Liver (tissue), 9 donors: ENCODE data around the gene ABCA6. TPM values are rescaled to one million over a fixed set of nuclear protein-coding genes. Genes with fewer than 3 reads are reported as not detected.

Experiments
- DNase-seq: peaks from one replicate; pipeline ENCODE4 v3.0.0-alpha.2; 2017; ENCODE audit warnings: low spot score
- H3K27ac ChIP-seq, 2 donors: one replicate each; pipeline ENCODE4 v1.7.0; 2013; ENCODE audit warnings: inconsistent platforms in 2 of 2, low read length in 2 of 2, control low read depth in 1 of 2, low read depth in 1 of 2, mild to moderate bottlenecking in 1 of 2
- H3K27me3 ChIP-seq, 4 donors: one replicate each; pipeline versions ENCODE4 v1.6.1 to v1.7.0; 2013; ENCODE audit warnings: low read length in 3 of 4, inconsistent platforms in 1 of 4, mild to moderate bottlenecking in 1 of 4, moderate library complexity in 1 of 4; ENCODE audit not compliant: control insufficient read depth in 4 of 4, insufficient read depth in 4 of 4
- H3K36me3 ChIP-seq, 4 donors: one replicate each; pipeline versions ENCODE4 v1.6.1 to v1.7.0; 2013; ENCODE audit warnings: low read length in 3 of 4, mild to moderate bottlenecking in 3 of 4, low read depth in 1 of 4, moderate library complexity in 1 of 4; ENCODE audit not compliant: control insufficient read depth in 4 of 4, insufficient read depth in 3 of 4
- H3K4me1 ChIP-seq, 4 donors: one replicate each; pipeline versions ENCODE4 v1.6.1 to v1.7.0; 2013; ENCODE audit warnings: low read length in 3 of 4, mild to moderate bottlenecking in 3 of 4, moderate library complexity in 1 of 4; ENCODE audit not compliant: control insufficient read depth in 4 of 4, insufficient read depth in 4 of 4
- H3K4me3 ChIP-seq, 3 donors: one replicate each; pipeline versions ENCODE4 v1.6.1 to v1.7.0; 2013; ENCODE audit warnings: low read length in 3 of 3, control low read depth in 1 of 3, low read depth in 1 of 3, mild to moderate bottlenecking in 1 of 3
- H3K9ac ChIP-seq, 2 donors: one replicate each; pipeline ENCODE4 v1.7.0; 2013; ENCODE audit warnings: low read length in 2 of 2, mild to moderate bottlenecking in 2 of 2, moderate library complexity in 2 of 2, control low read depth in 1 of 2, low read depth in 1 of 2
- H3K9me3 ChIP-seq, 4 donors: one replicate each; pipeline versions ENCODE4 v1.6.1 to v1.7.0; 2013; ENCODE audit warnings: low read length in 3 of 4; ENCODE audit not compliant: control insufficient read depth in 4 of 4
- EGR1 ChIP-seq, 2 donors: IDR thresholded peaks; 2 replicates each; pipeline ENCODE4 v1.6.1; 2016 to 2018; ENCODE audit warnings: antibody characterized with exemption in 2 of 2, low read depth in 2 of 2
- FOXA1 ChIP-seq: IDR thresholded peaks from 2 replicates; pipeline ENCODE4 v1.6.1; 2016; ENCODE audit warnings: antibody characterized with exemption
- FOXA2 ChIP-seq: IDR thresholded peaks from 2 replicates; pipeline ENCODE4 v1.6.1; 2016; ENCODE audit warnings: antibody characterized with exemption
- GABPA ChIP-seq, 2 donors: IDR thresholded peaks in 1 of 2; conservative IDR thresholded peaks in 1 of 2; 2 replicates each; pipeline ENCODE4 v1.6.1; 2016; ENCODE audit warnings: antibody characterized with exemption in 2 of 2, mild to moderate bottlenecking in 1 of 2, moderate library complexity in 1 of 2
- HNF4A ChIP-seq, 2 donors: conservative IDR thresholded peaks; 2 replicates each; pipeline ENCODE4 v1.6.1; 2016; ENCODE audit warnings: antibody characterized with exemption in 2 of 2, mild to moderate bottlenecking in 2 of 2
- HNF4G ChIP-seq: IDR thresholded peaks from 2 replicates; pipeline ENCODE4 v1.6.1; 2016; ENCODE audit warnings: antibody characterized with exemption
- NR2F2 ChIP-seq: IDR thresholded peaks from 2 replicates; pipeline ENCODE4 v1.6.1; 2016; ENCODE audit warnings: antibody characterized with exemption
- RAD21 ChIP-seq, 2 donors: IDR thresholded peaks; 2 replicates each; pipeline ENCODE4 v1.6.1; 2016; ENCODE audit warnings: antibody characterized with exemption in 2 of 2, mild to moderate bottlenecking in 2 of 2
- RXRA ChIP-seq, 2 donors: IDR thresholded peaks; 2 replicates each; pipeline ENCODE4 v1.6.1; 2017 to 2018; ENCODE audit warnings: antibody characterized with exemption in 2 of 2, mild to moderate bottlenecking in 1 of 2
- SP1 ChIP-seq: IDR thresholded peaks from 2 replicates; pipeline ENCODE4 v1.6.1; 2018; ENCODE audit warnings: antibody characterized with exemption, mild to moderate bottlenecking
- TAF1 ChIP-seq: conservative IDR thresholded peaks from 2 replicates; pipeline ENCODE4 v1.6.1; 2016; ENCODE audit warnings: antibody characterized with exemption, mild to moderate bottlenecking
- YY1 ChIP-seq: IDR thresholded peaks from 2 replicates; pipeline ENCODE4 v1.6.1; 2016; ENCODE audit warnings: antibody characterized with exemption, mild to moderate bottlenecking
- WGBS: extraction: QIAGEN DNeasy Blood & Tissue Kit; methylation state at CpG from one replicate; pipeline ENCODE4 v1.1.7; 2013; 5-methylcytosine and 5-hydroxymethylcytosine counted together
- polyA plus RNA-seq, 2 donors: library from polyadenylated mRNA; stranded (reverse) in 1 of 2; unstranded in 1 of 2; fragments of 200-250 nt in 1 of 2; fragments of >200 nt in 1 of 2; fragmentation: Nextera tagmentation in 1 of 2; extraction: Ambion mirVana in 1 of 2; gene quantifications; one replicate each; pipeline versions ENCODE4 v1.2.1 to v1.2.3, GENCODE V29; 2013 to 2015
- total RNA-seq, 2 donors: library from RNA; depleted of rRNA; stranded (reverse); fragments of >200 nt; gene quantifications; one replicate each; pipeline ENCODE4 v1.2.3, GENCODE V29; 2014
- TF ChIP-seq, protein P1 (sequence below): fragments of 150-350 bp; IDR thresholded peaks from 2 replicates; pipeline ENCODE4 v1.5.1; 2017; ENCODE audit warnings: improper control_type of control experiment, low read depth, low read length; ENCODE audit not compliant: missing input control
- TF ChIP-seq, protein P2 (sequence below): IDR thresholded peaks from 2 replicates; pipeline ENCODE4 v1.6.1; 2016; ENCODE audit warnings: antibody characterized with exemption
- TF ChIP-seq, protein P3 (sequence below): IDR thresholded peaks from 2 replicates; pipeline ENCODE4 v1.6.1; 2016; ENCODE audit warnings: antibody characterized with exemption
- TF ChIP-seq, protein P4 (sequence below): IDR thresholded peaks from 2 replicates; pipeline ENCODE4 v1.6.1; 2016; ENCODE audit warnings: antibody characterized with exemption
- donor health status: healthy.
- donor health status: healthy.
- donor health status: healthy.
- donor health status: healthy.
- donor health status: healthy.

ABCA6 gene
- total and polyA plus RNA-seq, 4 donors, result 37.5 to 158 (median 47.5) TPM

DNA sequence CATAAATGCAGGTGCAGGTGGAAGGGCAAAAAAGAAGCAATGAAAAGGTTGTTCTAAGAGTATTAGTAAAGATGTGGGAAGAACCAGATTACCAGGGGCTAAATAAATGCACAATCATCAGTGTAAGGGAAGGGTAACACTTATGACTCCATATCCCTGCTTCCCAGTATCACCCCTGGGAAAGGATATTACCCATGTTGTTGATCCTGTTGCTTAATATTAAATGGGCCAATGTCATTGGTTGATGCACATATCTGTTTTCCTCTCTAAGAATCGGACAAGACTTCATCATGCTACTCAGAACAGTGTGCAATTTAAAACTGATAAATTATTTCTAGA lies 34.7 kb upstream of the ABCA6 start (continued):
- TF ChIP-seq, protein P1, sequence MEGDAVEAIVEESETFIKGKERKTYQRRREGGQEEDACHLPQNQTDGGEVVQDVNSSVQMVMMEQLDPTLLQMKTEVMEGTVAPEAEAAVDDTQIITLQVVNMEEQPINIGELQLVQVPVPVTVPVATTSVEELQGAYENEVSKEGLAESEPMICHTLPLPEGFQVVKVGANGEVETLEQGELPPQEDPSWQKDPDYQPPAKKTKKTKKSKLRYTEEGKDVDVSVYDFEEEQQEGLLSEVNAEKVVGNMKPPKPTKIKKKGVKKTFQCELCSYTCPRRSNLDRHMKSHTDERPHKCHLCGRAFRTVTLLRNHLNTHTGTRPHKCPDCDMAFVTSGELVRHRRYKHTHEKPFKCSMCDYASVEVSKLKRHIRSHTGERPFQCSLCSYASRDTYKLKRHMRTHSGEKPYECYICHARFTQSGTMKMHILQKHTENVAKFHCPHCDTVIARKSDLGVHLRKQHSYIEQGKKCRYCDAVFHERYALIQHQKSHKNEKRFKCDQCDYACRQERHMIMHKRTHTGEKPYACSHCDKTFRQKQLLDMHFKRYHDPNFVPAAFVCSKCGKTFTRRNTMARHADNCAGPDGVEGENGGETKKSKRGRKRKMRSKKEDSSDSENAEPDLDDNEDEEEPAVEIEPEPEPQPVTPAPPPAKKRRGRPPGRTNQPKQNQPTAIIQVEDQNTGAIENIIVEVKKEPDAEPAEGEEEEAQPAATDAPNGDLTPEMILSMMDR, result no peak

DNA sequence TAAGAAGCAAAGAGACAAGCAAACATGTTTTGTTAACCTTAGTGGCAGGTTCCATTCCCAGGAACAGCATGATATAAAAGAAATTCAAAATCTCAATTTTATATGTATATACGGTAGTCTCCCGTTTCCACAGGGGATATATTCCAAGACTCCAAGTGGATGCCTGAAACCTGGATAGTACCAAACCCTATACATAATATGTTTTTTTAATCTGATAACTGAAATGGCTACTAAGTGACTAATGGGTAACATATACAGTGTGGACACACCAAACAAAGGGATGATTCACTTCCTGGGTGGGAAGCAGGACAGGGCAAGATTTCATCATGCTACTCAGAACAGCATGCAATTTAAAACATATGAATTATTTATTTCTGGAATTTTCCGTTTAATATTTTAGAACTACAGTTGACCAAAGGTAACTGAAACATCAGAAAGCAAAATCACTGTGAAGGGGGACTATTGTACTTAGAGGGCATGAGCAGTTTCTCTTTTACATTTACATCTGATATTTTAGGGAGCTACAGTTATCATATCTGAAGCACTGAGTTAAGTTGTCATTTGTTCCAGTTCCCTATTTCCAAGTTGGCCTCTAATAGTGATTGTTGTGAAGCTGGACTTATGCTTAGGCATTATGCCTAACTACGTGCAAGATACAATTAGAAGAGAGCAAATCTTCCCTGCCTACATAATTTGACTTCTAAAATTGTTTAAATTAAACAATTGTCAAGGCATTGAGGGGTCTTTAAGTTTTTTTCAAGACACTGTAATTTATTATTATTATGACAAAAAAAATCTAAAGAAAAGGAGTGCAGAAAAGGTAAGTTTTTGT lies 34.1 kb upstream of the ABCA6 start:
- Histone ChIP-seq H3K9me3 (no peaks in the 10 kb centered on the region), H3K27ac (no peak overlapping the region)

DNA sequence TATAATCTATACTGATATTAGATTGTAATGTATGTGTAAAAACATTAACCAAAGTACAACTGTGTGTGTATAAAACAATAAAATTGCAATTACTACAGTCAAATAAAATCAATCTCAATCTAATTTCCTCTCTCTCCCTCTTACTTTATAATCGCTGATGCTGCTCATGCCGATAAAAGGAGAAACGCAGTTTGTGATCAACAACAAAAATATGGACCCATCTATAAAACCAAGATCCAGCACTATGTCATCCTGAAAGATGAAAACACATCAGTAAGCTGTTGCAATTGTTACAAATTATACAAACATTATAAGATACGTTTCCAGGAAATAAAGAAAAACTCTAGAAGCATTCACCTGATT lies 33.5 kb upstream of the ABCA6 start:
- Histone ChIP-seq H3K27me3 (no peaks in the 10 kb centered on the region), H3K4me1 (peaks cover 0 to 1% (median 0%) of the 10 kb centered on the region in 4 donors), H3K9ac (no peak overlapping the region), H3K9me3 (no peaks in the 10 kb centered on the region), H3K36me3 (peaks cover 0 to 8% (median 0%) of the 10 kb centered on the region in 4 donors), H3K4me3 (no peak overlapping the region), H3K27ac (no peak overlapping the region)
- TF ChIP-seq, protein P2, sequence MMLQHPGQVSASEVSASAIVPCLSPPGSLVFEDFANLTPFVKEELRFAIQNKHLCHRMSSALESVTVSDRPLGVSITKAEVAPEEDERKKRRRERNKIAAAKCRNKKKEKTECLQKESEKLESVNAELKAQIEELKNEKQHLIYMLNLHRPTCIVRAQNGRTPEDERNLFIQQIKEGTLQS, result no peak
- TF ChIP-seq NR2F2 (no peak), RXRA (IDR thresholded peaks at IDR 0.05) (no peak), RAD21 (IDR thresholded peaks at IDR 0.05) (no peak), SP1 (no peak), EGR1 (IDR thresholded peaks at IDR 0.05; ENCODE audit: low read depth in 2 of 2) (no peak), HNF4A (conservative IDR thresholded peaks at IDR 0.05) (no peak), GABPA (IDR thresholded peaks at IDR 0.05 in 1 of 2, conservative IDR thresholded peaks at IDR 0.05 in 1 of 2) (no peak), FOXA2 (no peak), HNF4G (no peak), TAF1 (no peak), YY1 (no peak)
- TF ChIP-seq, protein P3, sequence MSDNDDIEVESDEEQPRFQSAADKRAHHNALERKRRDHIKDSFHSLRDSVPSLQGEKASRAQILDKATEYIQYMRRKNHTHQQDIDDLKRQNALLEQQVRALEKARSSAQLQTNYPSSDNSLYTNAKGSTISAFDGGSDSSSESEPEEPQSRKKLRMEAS, result no peak
- TF ChIP-seq, protein P4, sequence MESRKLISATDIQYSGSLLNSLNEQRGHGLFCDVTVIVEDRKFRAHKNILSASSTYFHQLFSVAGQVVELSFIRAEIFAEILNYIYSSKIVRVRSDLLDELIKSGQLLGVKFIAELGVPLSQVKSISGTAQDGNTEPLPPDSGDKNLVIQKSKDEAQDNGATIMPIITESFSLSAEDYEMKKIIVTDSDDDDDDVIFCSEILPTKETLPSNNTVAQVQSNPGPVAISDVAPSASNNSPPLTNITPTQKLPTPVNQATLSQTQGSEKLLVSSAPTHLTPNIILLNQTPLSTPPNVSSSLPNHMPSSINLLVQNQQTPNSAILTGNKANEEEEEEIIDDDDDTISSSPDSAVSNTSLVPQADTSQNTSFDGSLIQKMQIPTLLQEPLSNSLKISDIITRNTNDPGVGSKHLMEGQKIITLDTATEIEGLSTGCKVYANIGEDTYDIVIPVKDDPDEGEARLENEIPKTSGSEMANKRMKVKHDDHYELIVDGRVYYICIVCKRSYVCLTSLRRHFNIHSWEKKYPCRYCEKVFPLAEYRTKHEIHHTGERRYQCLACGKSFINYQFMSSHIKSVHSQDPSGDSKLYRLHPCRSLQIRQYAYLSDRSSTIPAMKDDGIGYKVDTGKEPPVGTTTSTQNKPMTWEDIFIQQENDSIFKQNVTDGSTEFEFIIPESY, result no peak
- TF ChIP-seq, protein P1, result no peak
- WGBS, result 87% methylated on average over 4 of the region's 4 CpGs
- no peak for DNase-seq

More for the DNA sequence above, 34.1 kb upstream of the ABCA6 start:
- no peak for DNase-seq
- Histone ChIP-seq H3K4me3 (no peak overlapping the region), H3K27me3 (no peaks in the 10 kb centered on the region), H3K36me3 (peaks cover 0 to 8% (median 0%) of the 10 kb centered on the region in 4 donors), H3K9ac (no peak overlapping the region), H3K4me1 (peaks cover 0 to 1% (median 0%) of the 10 kb centered on the region in 4 donors)
- TF ChIP-seq, protein P1, result no peak
- TF ChIP-seq, protein P2, result no peak
- no peak for TF ChIP-seq HNF4A (conservative IDR thresholded peaks at IDR 0.05)
- TF ChIP-seq HNF4G, result no peak
- no peak for TF ChIP-seq EGR1 (IDR thresholded peaks at IDR 0.05; ENCODE audit: low read depth in 2 of 2)
- no peak for TF ChIP-seq FOXA2
- no peak for TF ChIP-seq SP1
- TF ChIP-seq FOXA1, result no peak
- TF ChIP-seq NR2F2, result no peak
- TF ChIP-seq RXRA (IDR thresholded peaks at IDR 0.05), result no peak
- 88% methylated on average over 4 of the region's 4 CpGs for WGBS
